B cell (primary cell): Measurements from ENCODE around the gene DLG2. TPM values are rescaled to one million over a fixed set of nuclear protein-coding genes. Genes with fewer than 3 reads are reported as not detected.

Source experiments
- ATAC-seq: fragments of 200-7000 bp; cut with Tn5 transposase; one replicate; pipeline ENCODE4 v1.10.0; 2021; ENCODE audit warnings: low read depth, mild to moderate bottlenecking, moderate number of reproducible peaks, moderate library complexity
- CTCF ChIA-PET: fragments of 350-600 bp; sonication (Branson Sonifier 250); formaldehyde crosslinking; loops from one replicate; lab custom pipeline; 2021; ENCODE audit warnings: antibody characterized with exemption, inconsistent platforms; lab: Charles Lee
- POLR2A ChIA-PET: fragments of 350-600 bp; sonication (Branson Sonifier 250); formaldehyde crosslinking; loops from one replicate; lab custom pipeline; 2021; ENCODE audit warnings: antibody characterized with exemption; lab: Charles Lee
- DNase-seq: peaks from one replicate; pipeline ENCODE4 v3.0.0; 2013
- H2AFZ ChIP-seq: 2 replicates; pipeline ENCODE4 v1.6.1; 2012; ENCODE audit warnings: mild to moderate bottlenecking, low read depth, low read length; ENCODE audit not compliant: insufficient read depth, poor library complexity, severe bottlenecking
- H3K27ac ChIP-seq, 2 donors: 1 replicate in 1 of 2; 2 replicates in 1 of 2; pipeline ENCODE4 v1.5.1; 2012 to 2013; ENCODE audit warnings: low read length in 2 of 2, mild to moderate bottlenecking in 2 of 2, moderate library complexity in 1 of 2
- H3K27me3 ChIP-seq, 4 experiments: fragments of 200-600 bp in 1 of 4; sonication (generic) in 1 of 4; replicated peaks in 1 of 4; 1 replicate in 2 of 4; 2 replicates in 2 of 4; pipeline versions ENCODE4 v1.6.1 to v1.7.0; 2013 to 2016; ENCODE audit warnings: low read length in 3 of 4, mild to moderate bottlenecking in 2 of 4, mixed read lengths in 1 of 4, moderate library complexity in 1 of 4; ENCODE audit not compliant: insufficient read depth in 4 of 4, control insufficient read depth in 3 of 4; ENCODE audit errors: control extremely low read depth in 1 of 4
- H3K36me3 ChIP-seq, 2 experiments: replicated peaks in 1 of 2; 1 replicate in 1 of 2; 2 replicates in 1 of 2; pipeline versions ENCODE4 v1.6.1 to v1.7.1; 2013; ENCODE audit warnings: low read length in 1 of 2; ENCODE audit not compliant: insufficient read depth in 2 of 2, control insufficient read depth in 1 of 2; ENCODE audit errors: control extremely low read depth in 1 of 2, extremely low read depth in 1 of 2
- H3K4me1 ChIP-seq, 2 donors: fragments of 200-600 bp in 1 of 2; sonication (generic) in 1 of 2; 1 replicate in 1 of 2; 2 replicates in 1 of 2; pipeline versions ENCODE4 v1.5.1 to v1.6.1; 2013 to 2017; ENCODE audit warnings: low read length in 2 of 2; ENCODE audit not compliant: control insufficient read depth in 2 of 2, insufficient read depth in 2 of 2
- H3K4me2 ChIP-seq: replicated peaks from 2 replicates; pipeline ENCODE3; 2012; ENCODE audit warnings: mild to moderate bottlenecking, low read depth, low read length; ENCODE audit not compliant: poor library complexity, severe bottlenecking
- H3K4me3 ChIP-seq, 5 experiments: fragments of 200-600 bp in 1 of 5; sonication (generic) in 1 of 5; 1 replicate in 3 of 5; 2 replicates in 2 of 5; pipeline versions ENCODE4 v1.5.1 to v1.7.0; 2011 to 2016; ENCODE audit warnings: low read length in 4 of 5, mild to moderate bottlenecking in 4 of 5, low read depth in 2 of 5, control low read depth in 1 of 5, moderate library complexity in 1 of 5; ENCODE audit not compliant: insufficient read depth in 1 of 5; ENCODE audit errors: control extremely low read depth in 1 of 5, extremely low read depth in 1 of 5
- H3K79me2 ChIP-seq: fragments of 200-600 bp; sonication (generic); one replicate; pipeline ENCODE4 v1.6.0; 2016; ENCODE audit warnings: low read length; ENCODE audit not compliant: control insufficient read depth, insufficient read depth
- H3K9ac ChIP-seq: fragments of 200-600 bp; sonication (generic); 2 replicates; pipeline ENCODE4 v1.6.1; 2017; ENCODE audit warnings: mild to moderate bottlenecking, low read length, moderate library complexity
- H3K9me3 ChIP-seq, 3 donors: one replicate each; pipeline versions ENCODE4 v1.6.1 to v1.7.1; 2013; ENCODE audit warnings: low read length in 2 of 3; ENCODE audit not compliant: control insufficient read depth in 2 of 3, insufficient read depth in 1 of 3; ENCODE audit errors: control extremely low read depth in 1 of 3
- H4K20me1 ChIP-seq: 2 replicates; pipeline ENCODE4 v1.6.0; 2012; ENCODE audit warnings: mild to moderate bottlenecking, low read length; ENCODE audit not compliant: insufficient read depth, control insufficient read depth, poor library complexity, severe bottlenecking
- H3K27ac Mint-ChIP-seq: one replicate; pipeline ENCODE4 v1.8.0; 2021; ENCODE audit warnings: mixed read lengths
- H3K27me3 Mint-ChIP-seq: one replicate; pipeline ENCODE4 v1.8.0; 2021; ENCODE audit warnings: mixed read lengths
- H3K4me1 Mint-ChIP-seq: one replicate; pipeline ENCODE4 v1.8.0; 2021; ENCODE audit warnings: mixed read lengths
- H3K4me3 Mint-ChIP-seq: one replicate; pipeline ENCODE4 v1.8.0; 2021; ENCODE audit warnings: mixed read lengths
- H3K9me3 Mint-ChIP-seq: one replicate; pipeline ENCODE4 v1.8.0; 2022; ENCODE audit warnings: mixed read lengths; ENCODE audit not compliant: insufficient read depth
- CTCF ChIP-seq: fragments of 200-600 bp; IDR thresholded peaks from one replicate; pipeline ENCODE4 v1.8.0; 2022; ENCODE audit warnings: antibody characterized with exemption, mild to moderate bottlenecking
- EZH2 ChIP-seq: IDR thresholded peaks from 2 replicates; pipeline ENCODE4 v1.6.1; 2012; ENCODE audit warnings: borderline replicate concordance, low read depth, mild to moderate bottlenecking, moderate library complexity, low read length; ENCODE audit not compliant: insufficient read depth, poor library complexity, severe bottlenecking
- WGBS: methylation state at CpG from one replicate; pipeline ENCODE4 v1.1.5; 2013; ENCODE audit warnings: missing lambda C conversion rate; ENCODE audit not compliant: insufficient coverage; 5-methylcytosine and 5-hydroxymethylcytosine counted together
- intact Hi-C: fragments of 100-400 bp; cut with micrococcal nuclease; formaldehyde crosslinking; loops from one replicate; pipeline ENCODE4 v1.10.0; 2022
- polyA plus RNA-seq: library from polyadenylated mRNA; depleted of rRNA; stranded (reverse); fragments of >200 nt; gene quantifications from 2 replicates; pipeline ENCODE4 v1.2.3, GENCODE V29; 2012
- total RNA-seq, 2 donors: library from RNA; stranded (reverse); fragments of 120-200 nt in 1 of 2; gene quantifications; 1 replicate in 1 of 2; 2 replicates in 1 of 2; pipeline versions ENCODE4 v1.2.3 to v1.2.4, GENCODE V29; 2013 to 2022

DLG2 gene
- total and polyA plus RNA-seq, 2 donors (not counting 1 experiment from before 2014, with no cell fraction given) = 0.54 to 5.4 TPM

DNA sequence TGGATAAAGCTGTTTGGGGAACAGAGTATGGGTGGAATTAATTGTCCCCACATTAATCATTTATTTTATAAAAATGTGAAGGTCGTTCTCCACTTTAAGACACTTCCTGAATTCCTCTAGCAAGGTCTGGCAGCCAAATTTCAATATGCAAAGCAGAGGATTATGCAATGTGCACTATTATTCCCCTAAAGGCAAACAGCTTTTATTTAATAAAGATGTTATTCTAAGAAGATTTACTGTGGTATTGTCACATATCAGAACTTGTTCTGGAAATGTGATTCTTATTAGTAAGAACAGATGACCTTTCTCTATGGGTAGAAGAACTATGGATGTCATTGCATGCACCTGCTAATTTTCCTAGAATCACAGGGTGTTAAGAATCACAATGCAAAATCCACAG, 1212.2 kb downstream of the DLG2 start:
- no peak overlapping the region for H2AFZ ChIP-seq
- DNase-seq (no peak), ATAC-seq (no peak)
- no CpG with 5 or more reads among the region's 1 CpG for WGBS
- no peak overlapping the region for H3K4me3 ChIP-seq
- no peaks in the 10 kb centered on the region for H4K20me1 ChIP-seq
- H3K27me3 ChIP-seq = no peaks in the 10 kb centered on the region
- H3K36me3 ChIP-seq = no peaks in the 10 kb centered on the region
- no peak overlapping the region for H3K27ac ChIP-seq
- no peak overlapping the region for H3K4me2 ChIP-seq
- Mint-ChIP-seq H3K4me3 (no peak overlapping the region), H3K9me3 (no peaks in the 10 kb centered on the region), H3K4me1 (no peaks in the 10 kb centered on the region), H3K27me3 (peaks cover 3% of the 10 kb centered on the region), H3K27ac (no peak overlapping the region)
- H3K79me2 ChIP-seq = no peaks in the 10 kb centered on the region
- H3K9ac ChIP-seq = no peak overlapping the region
- TF ChIP-seq CTCF = no peak
- no peak for TF ChIP-seq EZH2
- no peaks in the 10 kb centered on the region for H3K4me1 ChIP-seq
- H3K9me3 ChIP-seq = no peaks in the 10 kb centered on the region
- ChIA-PET CTCF (no interaction called here), POLR2A (no interaction called here)
- intact Hi-C loops = no loop called here

- H3K27ac ChIP-seq = no peak overlapping the region
- no peaks in the 10 kb centered on the region for H3K79me2 ChIP-seq
- TF ChIP-seq CTCF (no peak), EZH2 (no peak)
These were observed 1213.6 kb downstream of the DLG2 start for GRCh38 chr11:84413549-84413948.

More at GRCh38 chr11:84413549-84413948, 1213.6 kb downstream of the DLG2 start:
- no peaks in the 10 kb centered on the region for H3K36me3 ChIP-seq
- intact Hi-C loops = no loop called here
- H2AFZ ChIP-seq = no peak overlapping the region
- DNase-seq (no peak), ATAC-seq (no peak)
- no peak overlapping the region for H3K9ac ChIP-seq
- ChIA-PET CTCF (no interaction called here), POLR2A (no interaction called here)
- H3K4me1 ChIP-seq = no peaks in the 10 kb centered on the region
- H3K27me3 ChIP-seq = no peaks in the 10 kb centered on the region
- Mint-ChIP-seq H3K4me3 (no peak overlapping the region), H3K9me3 (no peaks in the 10 kb centered on the region), H3K27me3 (peaks cover 3% of the 10 kb centered on the region), H3K4me1 (no peaks in the 10 kb centered on the region), H3K27ac (no peak overlapping the region)
- H3K4me2 ChIP-seq = no peak overlapping the region
- no peaks in the 10 kb centered on the region for H3K9me3 ChIP-seq
- no peaks in the 10 kb centered on the region for H4K20me1 ChIP-seq
- no peak overlapping the region for H3K4me3 ChIP-seq
